Activated CD4-positive, alpha-beta T cell treated with anti-CD3 and anti-CD28 coated beads, Interleukin-2, amount 50 U/mL, for 1 hour (primary cell): ENCODE measurements around the gene YTHDC2.

Experiments used
- DNase-seq: peaks from one replicate; pipeline ENCODE4 v3.0.0-alpha.2; 2020

YTHDC2 gene

DNA sequence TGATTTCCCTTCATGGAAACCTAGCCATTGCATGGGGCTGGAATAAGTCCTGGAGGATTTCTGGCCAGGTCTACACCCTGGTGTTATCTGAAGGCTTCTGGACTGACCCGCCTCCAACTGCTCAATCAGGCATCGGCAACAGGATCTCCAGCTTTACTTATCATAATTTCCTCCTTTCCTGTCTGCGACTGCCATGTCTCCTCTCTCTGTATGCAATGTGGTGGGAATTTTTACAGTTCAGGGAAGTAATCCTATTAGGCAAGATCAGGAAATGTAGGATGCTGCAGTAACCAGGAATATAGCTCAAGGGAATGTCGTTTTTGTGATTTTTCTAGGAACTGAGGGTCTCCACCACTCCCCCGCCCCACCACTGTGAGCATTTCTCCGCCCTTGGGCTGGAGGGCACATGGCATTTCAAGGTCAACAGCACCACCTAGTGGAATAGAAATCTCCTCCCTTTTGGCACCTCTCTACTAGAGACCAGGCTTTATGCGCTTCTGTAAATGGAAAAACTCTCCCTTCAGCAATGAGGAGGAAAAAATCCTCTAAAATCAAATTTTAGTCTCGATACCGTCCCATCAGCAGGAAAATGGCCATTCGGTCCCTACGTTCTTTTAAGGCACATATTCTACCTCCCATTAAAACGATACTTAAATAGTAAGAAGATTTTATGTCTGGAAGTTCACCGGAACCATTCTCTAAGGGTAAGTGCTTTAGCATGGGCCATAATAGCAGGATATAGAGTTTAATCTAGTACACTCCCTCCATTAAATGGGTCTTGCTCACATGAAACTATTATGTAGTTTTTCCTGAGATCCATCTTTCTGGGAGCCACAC lies 93.0 kb downstream of the YTHDC2 start:
- DNase-seq: peak; percentile 20

DNA sequence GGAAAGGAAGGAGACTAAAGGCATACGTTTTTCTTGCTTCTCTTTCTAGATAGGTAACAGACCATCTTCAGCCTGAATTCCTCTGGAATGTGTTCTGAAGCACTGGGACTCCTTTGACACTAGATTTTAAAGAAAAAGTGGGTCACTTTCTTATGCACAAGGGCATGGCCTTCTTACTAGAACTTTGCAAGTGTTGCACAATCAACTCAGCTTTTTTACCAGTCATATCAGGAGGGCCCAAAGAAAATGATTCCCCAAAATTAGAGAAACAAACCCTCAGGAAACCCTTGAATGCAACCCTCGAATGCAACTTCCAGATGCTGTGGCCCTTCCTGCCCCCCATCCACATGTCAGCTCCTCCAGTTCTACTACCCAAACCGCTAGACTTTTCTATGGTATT lies 93.9 kb downstream of the YTHDC2 start:
- DNase-seq: no peak

DNA sequence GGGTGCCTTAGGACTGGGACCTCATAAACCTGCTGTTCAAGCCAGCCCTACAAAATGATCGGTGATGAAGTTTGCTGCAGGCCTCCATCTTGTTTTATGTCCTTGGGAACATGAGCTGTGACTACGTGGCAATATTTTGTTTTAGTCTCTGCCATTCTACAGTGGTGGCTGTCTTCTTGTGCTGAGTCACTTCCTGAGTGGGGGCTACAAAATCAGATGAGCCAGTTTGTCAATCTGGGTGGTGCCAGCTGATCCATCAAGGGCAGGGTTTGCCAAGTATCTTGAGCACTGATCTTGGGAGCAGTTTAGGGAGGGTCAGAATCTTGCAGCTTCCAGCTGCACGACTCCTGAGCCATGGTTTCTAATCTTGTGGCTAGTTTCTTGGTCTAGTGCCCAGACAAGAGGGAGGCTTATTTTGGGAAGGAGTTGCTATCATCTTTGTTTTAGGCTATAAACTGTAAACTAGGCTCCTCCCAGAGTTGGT lies 94.7 kb downstream of the YTHDC2 start:
- no peak for DNase-seq

DNA sequence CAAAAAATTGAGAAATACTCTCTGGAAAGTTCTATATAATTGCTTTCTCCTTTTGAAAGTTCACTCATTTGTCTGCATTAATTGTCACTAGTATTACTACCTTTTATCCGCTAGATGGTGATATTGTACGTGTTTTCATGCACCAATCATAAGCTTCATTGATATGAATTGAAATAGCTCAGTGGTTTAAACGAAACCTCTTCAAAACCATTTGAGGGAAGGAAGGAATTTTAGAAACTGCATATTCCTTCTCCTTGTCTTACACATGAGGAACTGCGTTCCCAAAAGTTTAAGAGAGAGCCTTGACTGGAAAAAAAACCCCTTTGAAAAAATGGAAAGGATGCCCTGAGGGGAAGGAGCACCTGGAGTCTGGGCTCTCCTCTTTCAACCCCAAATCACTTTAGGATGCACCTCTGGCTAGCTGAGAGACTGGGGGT lies 98.6 kb downstream of the YTHDC2 start:
- DNase-seq: no peak

DNA sequence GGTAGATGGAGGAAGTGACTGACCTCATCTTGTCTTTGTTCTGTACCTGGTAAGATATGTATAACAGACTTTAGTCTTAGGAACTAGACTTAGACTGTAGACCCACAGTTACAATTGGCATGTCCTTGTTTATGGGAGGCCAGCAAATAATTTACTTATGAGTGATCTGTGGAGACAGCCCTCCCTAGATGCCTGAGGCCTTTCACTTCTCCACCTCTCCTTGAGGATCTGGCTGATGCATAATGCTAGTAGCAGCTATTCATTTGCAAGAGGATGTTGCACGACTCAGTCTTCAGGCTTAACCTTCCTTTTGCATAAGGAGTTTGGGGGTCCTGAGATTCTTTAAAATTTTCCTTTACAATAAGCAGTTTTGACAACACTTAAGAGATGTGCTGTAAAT lies 100.7 kb downstream of the YTHDC2 start:
- no peak for DNase-seq

DNA sequence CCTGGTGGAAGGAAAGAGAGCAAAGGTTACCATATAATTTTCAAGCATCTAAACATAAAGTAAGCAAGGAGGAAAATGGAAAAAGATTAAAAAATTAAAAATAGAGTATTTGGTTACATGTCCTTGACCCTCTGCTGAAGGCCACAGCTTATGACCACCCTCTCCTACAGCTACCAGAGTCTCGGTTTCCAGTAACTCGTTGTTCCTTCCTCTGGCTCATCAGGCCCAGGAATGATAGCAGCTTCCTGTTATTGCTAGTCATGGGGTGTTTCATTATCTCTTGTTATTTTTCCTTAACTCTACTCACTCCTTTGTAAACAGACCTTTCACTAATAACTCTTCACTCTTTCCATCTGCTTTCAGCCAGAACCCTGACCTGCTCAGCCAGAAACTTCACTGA lies 102.2 kb downstream of the YTHDC2 start:
- no peak for DNase-seq

DNA sequence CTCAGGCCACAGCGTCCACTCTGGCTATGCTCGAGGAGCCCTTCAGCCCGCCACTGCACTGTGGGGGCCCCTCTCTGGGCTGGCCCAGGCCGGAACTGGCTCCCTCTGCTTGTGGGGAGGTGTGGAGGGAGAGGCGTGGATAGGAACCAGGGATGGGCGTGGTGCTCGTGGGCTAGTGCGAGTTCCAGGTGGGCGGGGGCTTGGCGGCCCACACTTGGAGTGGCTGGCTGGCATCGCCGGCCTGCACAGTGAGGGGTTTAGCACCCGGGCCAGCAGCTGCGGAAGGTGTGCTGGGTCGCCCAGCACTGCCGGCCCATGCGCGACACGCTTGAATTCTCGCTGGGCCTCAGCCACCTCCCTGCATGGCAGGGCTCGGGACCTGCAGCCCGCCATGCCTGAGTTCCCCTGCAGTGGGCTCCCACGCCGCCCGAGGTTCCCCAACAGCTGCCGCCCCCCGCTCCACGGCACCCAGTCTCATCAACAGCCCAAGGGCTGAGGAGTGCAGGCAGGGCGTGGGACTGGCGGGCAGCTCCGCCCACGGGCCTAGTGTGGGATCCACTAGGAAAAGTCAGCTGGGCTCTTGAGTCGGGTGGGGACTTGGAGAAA lies 103.8 kb downstream of the YTHDC2 start:
- no peak for DNase-seq

DNA sequence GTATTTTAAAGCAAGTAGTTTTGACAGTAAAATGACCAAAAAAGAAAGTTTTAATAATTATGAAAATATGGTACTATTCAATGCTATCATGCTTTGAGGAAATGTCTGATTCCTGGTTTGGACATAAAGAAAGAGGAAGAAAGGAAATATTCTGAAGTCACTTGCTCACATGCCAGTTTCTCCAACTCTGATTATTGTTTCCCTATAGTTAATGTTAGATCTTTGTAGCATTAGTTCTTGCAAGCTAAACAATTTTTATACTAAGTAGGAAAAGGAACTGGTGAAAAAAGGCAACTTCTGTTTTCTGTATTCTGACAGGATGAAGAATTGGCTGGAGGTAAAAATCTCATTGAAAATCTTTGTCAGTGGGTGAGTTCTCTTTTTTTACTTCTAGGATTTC lies 119.5 kb downstream of the YTHDC2 start:
- no peak for DNase-seq

DNA sequence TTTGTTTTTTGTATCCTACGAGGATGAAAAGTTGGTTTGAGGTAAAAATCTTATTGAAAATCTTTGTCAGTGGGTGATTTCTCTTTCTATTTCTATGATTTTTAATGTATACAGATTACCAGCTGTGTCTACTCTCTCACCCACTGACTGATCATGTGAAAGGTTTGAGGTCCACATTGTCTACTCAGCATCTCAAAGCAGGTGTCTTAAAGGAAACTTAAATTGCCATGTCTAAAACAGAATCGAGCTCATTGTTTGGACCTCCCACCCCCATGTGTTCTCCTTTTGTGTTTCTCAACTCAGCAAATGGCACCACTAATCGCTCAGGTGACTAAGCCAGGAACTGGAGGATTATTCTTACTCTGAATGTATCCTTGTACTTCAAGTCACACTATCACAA lies 121.5 kb downstream of the YTHDC2 start:
- no peak for DNase-seq

DNA sequence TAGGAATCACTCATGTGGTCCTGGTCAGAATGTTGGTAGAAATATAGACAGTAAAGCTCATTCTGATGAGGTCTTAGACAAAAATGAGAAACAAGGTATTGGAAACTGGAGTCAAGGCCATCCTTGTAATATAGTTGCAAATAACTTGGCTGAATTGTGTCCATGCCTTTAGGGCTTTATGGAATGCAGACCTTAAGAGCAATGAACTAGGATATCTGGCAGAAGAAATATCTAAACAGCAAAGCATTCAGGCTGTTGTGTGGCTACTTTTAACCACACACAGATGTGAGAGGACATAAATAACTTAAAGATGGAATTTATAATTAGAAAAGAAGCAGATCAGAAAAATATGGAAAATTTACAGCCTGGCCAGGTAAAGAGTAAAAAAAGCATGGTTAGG lies 128.2 kb downstream of the YTHDC2 start:
- DNase-seq: no peak
